8988T (cell line): ENCODE data around the gene PARD3B.
"Not testable (repeated sequence)": the region's sequence is repeated elsewhere in the genome, so short reads cannot be mapped to it uniquely, and the experiment has no call there.

Experiments
- DNase-seq: peaks from one replicate; pipeline ENCODE4 v3.0.0; 2011

Gene PARD3B

DNA sequence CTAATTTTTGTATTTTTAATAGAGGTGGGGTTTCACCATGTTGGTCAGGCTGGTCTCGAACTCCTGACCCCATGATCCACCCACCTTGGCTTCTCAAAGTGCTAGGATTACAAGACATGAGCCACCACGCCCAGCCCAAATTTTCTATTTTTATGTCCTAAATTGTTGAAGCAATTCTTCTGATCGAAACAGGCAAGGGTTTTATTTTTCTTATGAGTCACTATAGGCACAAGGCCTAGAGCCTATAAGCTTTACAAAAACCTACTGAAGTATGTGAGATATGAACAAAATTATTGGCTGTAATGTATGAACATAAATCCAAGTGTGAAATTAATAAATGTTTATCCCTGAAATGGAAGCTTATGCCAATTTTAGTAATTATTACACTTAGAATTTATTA, 672.8 kb downstream of the PARD3B start:
- no peak for DNase-seq

DNA sequence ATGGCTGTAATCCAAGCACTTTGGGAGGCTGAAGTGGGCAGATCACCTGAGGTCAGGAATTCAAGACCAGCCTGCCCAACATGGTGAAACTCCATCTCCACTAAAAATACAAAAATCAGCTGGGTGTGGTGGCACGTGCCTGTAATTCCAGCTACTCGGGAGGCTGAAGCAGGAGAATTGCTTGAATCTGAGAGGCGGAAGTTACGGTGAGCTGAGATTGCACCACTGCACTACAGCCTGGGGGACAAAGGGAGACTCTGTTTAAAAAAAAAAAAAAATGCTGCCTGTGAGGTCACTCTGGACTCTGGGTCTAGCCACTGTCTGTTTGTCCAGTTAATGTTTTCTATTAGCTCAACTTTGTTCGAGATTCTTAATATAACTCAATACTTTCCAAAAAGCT, 673.5 kb downstream of the PARD3B start:
- not testable (repeated sequence) for DNase-seq

DNA sequence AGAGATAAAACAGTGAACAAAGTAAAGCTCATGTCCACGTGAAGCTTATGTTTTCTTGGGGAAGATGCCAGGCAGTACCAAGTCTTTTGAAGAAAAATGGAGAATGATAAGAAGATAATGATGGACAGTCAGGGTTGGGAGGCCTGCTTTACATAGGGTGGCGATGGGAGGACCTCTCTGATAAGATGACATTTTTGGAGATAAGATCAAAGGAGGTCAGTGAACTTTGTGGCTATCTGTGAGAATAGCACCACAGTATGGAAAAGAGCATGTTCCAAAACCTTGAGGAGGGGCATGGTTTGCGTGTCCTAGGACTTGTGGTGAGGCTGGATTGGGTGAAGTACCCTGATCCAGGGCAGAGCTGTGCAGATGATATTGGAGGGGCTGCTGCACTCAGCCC, 675.3 kb downstream of the PARD3B start:
- no peak for DNase-seq

DNA sequence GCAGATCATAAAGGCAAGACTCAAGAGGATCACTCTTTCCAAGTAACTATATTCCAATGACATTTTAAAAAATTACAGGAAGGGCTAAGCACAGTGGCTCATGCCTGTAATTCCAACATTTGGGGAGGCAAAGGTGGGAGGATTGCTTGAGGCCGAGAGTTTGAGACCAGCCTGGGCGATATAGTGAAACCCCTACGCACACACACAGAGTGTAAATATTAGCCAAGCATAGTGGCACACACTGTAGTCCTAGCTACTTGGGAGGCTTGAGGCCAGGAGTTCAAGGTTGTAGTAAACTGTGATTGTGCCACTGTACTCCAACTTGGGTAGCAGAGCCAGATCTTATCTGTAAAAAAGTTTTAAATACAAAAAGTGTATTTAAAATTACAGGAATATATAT, 686.8 kb downstream of the PARD3B start:
- DNase-seq: no peak

DNA sequence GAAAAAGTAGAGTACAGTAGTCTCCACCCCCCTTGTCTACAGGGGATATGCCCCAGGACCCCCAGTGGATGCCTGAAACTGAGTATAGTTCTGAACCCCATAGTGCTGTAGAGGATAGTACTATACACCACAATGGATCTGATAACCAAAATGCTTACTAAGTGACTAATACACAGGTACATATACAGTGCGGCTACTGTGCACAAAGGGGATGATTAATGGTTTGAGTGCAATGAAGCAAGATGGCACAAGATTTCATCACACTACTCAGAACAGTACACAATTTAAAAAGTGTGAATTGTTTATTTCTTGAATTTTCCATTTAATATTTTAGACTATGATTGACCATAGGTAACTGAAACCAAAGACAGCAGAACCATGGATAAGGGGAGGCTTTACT, 690.2 kb downstream of the PARD3B start:
- no peak for DNase-seq

DNA sequence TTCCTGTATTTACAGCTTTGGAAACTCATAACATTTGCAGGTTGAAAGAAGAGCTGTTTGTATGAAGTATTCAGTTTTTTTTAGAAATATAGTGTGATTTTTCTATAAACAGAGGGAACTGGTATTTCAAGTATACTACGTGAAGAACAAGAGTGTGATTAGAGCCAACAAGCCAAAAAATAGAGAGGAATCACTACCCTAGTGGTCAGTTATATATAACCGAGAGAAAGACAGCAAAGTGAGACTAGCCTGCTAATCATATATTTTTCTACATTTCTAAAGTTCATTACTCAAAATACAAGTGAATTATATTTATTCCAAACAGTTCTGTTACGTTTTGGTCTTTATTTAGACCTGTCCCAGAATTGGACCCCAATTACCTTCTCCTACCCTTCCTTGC, 692.2 kb downstream of the PARD3B start:
- DNase-seq: no peak

DNA sequence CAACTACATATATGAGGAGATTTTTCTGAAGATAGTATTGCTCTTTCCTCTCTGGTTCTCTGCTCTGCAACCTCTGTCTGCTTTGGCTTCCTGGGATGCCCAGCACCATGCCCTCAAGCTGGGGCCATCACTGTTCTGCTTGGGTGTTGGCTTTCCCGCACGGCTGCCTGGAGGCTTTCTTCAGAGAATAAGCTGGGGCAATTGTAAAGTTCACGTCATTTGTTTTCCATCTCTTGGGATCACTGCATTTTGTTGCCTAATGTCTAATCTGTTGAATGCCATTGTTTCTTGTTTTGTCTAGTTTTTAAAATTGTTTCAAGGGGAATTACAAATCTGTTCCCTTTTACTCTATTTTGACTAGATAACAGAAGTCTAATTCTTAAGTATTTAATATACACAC, 699.7 kb downstream of the PARD3B start:
- no peak for DNase-seq

DNA sequence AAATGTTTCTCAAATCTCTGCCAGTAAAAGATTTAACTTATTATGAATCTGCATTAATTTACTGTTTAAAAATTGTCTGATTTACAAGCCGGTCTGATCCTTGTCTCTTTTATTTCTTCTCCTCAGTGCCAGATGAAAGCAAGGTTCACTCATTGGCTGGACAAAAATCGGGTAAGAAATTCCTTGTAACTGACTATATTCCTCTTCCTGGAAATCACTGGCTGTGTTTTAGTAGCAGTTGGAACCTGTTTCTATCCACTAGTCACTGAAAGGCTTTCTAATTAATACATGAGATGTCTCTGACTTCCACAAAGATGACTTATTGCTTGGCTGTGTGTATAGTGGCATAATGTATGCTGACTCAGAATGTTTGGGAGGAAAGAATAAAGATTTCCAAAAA, 700.4 kb downstream of the PARD3B start:
- no peak for DNase-seq

DNA sequence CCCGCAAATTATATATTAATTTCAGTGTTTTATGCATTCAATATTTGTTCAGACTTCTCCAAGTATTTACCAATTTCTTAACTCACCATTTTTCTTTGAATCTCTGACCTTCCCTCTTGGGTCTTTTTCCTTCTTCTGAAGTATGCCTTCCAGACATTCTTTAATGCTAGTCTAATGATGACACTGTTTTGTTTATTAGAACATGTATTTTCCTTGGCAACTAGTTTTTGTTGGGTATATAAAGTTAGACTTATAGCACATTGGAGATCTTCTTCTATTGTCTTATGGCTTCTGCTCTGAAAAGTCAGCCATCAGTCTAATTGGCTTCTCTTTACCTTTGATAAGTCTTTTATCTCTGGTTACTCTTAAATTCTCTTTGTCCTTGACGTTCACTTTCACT, 713.8 kb downstream of the PARD3B start:
- DNase-seq: no peak

DNA sequence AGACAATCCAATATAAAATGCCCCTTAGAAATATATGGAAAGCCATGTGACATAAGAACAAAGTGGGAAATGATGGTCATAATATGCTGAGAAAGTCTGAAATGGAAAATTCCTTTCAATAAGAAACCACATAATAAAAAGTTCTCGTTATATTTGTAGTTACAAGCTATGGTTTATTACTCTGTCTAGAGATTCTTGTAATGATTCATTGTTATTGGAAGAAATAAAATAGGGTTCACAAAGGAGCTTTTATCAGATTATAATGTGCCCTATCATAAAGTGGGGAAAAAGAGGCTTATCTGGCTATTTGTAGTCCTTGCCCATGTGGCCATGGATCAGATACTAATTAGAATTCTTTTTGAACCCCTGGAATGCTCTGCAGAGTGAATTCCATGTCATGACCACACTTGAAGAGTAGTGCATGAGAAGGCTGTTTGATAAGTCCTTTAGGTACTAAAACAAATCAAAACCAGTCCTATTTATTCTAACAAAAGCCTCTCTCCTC, 716.3 kb downstream of the PARD3B start:
- DNase-seq: no peak

DNA sequence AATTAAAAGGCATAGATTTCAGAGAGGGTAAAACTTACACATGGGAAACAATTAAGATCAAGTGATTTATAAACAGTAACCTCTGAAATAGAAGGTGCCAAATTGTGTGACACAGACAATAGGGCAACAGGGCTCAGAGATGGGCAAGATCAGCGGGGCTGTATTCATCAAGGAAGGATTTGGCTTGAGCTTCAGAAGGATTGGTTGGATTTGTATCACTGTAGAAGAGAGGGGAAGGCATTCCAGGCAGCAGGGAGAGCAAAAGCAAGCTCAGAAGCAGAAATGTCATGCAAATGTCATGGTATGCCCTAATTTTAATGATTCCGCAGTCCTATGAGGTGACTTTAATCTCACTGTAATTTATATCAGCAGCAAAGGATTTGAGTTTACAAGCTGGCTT, 722.0 kb downstream of the PARD3B start:
- no peak for DNase-seq

DNA sequence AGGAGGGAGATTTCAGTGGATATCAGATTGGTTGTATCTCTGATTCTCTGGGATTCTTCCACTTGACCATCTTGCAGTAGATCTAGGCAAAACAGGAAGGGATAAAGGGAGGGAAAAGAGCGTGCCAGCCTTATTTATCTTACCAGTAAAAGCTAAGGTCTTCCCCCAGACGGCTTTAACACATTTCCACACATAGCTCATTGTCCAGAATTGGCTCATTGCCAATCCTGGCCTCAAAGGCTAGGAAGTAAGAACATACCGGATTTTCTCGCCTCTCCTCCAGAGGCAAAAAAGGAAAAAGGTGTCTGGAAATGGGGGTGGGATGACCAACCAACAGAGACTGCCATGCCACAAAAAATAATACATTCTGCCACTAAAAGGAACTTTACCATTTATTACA, 725.4 kb downstream of the PARD3B start:
- DNase-seq: no peak

DNA sequence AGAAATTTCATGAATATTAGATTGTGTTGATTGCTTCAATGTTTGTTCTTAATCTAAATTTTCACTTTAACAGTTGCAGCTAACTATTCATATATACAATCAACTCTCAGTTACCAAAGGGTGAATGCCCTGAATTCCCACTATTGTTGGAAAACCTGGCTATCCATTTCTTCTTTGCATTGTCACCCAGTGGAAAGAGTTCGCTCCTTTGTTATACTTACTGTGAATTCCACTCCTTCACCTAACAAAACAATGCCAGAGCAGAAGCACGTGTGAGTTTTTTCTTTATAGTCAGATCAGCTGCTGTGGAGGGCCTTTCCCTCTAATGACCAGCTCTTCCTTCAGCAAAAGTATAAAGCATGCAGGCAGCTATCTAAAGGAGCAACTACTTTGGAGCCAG, 727.9 kb downstream of the PARD3B start:
- DNase-seq: no peak

DNA sequence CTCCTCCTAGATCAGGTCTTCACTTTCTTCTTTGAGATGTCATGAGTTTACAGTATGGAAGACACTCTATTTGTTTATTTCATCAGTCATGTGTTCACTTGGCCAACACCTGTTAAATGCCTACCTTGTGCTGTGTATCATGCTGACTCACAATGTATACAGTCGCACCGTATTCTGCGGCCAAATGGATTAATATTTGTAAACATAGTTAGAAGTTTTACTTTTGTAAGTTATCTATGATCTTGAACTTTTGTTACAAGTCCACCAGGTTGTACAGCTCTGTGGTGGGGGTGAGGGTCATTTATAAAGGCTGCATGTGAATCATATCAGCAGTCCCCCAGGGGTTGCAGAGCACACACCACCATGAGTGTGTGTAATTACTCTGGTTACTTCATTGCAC, 728.4 kb downstream of the PARD3B start:
- DNase-seq: no peak

DNA sequence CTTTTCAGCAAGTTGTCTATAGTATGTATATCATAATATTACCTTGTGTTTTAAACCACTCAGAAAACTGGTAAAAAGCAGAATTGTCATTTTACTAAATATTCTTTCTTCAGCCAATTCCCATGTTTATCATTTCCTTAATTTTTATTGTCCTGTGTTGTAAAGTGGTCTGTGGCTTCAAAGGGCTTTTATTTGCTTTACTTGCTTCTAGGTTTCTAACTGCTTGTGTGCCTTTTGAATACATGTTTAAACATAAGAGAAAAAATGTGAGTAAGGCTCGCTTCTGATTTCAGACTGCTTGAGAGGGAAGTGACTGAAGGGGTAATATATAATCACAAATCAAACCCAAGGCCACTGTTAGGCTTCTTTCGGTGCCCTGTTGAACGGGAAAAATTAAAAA, 729.5 kb downstream of the PARD3B start:
- DNase-seq: no peak

DNA sequence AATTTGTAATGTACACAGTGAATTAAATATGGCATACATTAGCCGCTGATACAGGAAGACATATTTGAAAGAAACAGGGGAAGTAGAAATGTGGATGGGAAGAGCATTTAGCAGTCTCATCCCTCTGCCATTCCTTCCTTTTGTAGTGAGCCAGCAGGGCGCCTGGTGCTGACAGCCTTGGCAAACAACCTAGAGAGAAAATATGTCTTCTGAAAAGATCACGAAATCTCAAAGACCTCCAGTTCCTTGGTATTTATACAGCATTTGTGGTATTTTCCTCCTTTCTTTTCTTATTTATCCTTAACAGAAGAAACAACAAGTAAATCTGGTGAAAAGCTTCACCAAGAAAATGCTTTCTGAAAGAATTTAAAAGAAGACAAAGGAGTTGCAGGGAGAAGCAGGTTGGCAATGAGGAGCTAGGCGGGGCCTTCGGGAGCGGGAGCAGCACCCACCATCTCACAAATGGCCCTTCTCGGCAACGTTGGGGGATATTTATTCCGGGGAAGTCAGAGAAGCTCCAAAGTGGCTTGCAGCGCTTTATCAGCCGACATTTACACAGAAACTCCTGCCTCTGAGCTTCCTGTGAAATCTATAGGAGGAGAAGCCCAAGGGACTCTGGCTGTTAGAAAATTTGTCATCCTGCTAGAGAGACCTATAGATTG, 731.0 kb downstream of the PARD3B start:
- no peak for DNase-seq

DNA sequence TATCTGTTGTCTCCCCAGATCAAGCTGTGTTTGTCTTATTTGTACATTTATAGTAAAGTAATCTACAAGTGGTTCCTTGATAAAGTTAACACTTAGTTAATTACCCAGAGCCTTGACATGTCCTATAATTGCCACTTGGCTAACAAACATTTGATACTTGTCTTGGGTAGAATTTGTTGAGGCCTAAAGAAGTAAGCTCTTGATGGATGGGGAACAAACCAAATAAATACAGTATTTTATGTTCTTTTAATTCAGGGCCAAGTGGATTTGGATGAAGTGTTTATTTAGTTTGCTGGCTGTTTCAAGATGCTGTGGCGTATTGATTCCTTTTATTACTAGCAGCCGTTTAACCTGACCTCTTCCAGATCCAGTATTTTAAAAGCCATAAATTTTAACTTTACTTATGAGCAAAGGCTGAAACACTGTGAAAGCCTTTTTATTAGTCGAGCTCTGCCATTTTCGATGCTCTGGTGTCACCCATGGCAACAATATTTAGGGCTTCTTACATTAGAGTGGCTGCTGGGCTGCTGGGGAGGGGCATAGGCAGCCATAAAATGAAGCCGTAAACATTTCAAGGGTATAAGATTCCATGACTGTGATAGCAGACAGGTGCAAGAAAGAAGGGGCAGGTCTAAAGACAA, 735.4 kb downstream of the PARD3B start:
- DNase-seq: no peak

DNA sequence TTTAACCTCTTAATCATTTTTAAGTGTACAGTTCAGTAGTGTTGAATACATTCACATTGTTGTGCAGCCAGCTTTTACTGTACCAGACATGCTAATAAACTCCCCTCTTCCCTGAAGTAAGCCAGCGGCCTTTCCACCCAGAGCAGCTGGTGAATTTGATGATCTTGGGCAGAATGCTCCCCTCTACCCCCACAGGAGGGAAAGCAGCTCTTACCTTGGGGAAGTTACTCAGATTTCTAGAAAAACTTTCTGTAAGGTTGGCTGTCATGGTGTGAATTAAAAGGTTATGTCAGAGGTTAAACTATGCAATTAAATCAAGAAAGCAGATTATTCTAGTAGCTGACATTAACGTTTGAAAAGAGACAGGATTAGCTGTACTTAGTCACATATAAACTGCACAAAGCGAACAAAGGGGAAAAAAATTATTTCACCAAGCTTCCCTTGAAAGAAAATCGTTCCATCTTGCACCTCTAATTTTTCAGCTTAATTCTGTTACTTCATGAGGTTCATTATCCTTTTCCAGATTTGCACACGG, 738.5 kb downstream of the PARD3B start:
- DNase-seq: no peak

DNA sequence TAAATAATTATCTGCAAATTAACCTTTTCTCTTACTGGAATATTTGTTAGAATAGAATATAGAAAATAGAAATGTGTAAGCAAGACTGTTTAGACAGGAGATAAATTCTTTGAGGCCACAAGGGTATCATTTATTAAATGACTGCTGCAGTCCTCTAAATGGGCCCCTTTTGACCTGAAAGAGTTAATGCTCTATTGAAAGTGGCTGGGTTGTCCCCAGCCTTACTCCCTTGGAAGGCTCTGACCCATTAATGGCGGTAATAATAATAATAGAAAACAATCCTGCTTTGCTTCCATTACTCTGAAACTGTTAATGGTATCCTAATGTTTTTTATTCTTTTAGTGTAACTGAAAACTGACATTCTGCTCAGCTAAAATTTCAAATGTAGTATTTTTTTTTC, 739.1 kb downstream of the PARD3B start:
- DNase-seq: no peak

DNA sequence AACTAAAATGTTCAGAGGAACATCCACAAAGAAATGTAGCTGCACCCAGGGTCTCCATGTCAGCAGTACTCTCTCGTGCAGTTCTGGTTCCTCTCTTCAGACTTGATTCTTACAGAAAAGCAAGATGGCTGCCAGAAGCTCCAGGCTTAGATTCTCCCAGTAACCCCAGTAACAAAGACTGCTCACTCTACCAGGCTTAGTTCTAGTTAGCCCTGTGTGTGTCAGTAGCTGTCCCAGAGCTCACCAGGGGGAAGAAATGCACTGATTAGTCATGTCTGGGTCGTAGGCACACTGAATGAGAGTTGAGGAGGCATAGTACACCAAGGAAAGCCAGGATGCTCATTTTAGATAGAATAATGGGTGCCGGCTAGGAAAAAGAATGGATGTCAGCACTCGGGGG, 742.0 kb downstream of the PARD3B start:
- DNase-seq: no peak

DNA sequence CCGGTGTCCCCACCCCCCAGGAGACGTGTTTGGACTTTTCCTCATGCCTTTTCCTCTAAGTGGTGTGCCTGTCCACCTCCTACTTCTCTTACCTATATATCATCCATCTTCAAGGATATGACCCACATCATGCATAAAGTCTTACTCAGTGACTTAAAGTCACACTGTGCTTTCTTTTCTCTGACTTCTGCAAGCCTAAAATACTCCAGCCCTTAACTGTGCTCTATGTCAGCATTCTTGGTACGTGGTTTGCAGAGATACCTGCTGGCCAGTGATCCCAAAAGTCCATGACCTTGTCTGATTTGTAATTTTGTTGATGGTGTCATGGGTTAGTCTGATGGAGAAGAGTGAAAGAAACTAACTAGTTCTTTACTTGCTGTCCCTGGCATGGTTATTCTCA, 743.4 kb downstream of the PARD3B start:
- no peak for DNase-seq

DNA sequence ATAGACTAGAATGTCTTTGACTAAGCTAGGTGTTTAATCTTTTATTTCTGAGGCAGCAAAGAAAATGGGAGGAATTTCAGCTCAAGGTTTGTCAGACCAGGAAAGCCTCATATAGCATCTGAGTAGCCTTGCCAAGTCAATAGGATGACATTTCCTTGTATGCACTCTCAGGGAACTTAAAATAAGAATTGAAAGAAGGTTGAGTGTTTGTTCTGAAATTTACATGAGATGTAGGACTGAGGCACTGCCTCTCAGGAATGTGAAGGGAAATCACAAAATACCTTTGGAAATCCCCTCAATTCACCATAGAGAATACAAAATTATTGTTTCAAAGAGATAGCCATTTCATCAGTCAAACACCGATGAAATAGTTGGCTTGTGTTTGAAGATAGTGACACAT, 745.0 kb downstream of the PARD3B start:
- DNase-seq: no peak

DNA sequence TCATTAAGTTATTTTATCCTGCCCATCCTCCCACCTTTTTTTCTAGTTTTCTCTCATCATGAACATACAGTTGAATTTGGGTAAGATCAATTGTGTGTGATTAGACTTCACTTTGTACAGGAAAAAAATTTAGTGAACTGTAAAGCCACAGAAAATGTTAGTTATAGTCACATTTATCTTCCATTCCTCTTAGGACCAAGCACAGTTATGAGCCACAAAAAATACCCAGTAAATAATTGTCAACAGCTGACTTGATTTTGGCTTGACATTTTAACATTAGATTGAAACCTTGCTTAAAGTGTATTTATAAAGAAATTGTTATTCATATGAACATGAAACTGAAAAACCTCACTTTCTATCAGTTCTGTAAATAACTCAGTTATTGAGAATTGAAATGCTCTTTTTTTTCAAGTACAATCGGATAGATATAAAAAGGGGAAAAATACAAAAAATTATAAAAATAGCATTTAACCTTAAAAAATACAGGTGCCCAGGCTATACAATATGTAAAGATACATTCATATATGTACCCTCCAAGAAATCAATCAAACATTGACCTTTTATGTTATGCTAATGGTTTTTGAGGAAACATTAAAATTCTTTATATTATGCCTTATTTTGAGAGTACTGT, 747.5 kb downstream of the PARD3B start:
- no peak for DNase-seq

DNA sequence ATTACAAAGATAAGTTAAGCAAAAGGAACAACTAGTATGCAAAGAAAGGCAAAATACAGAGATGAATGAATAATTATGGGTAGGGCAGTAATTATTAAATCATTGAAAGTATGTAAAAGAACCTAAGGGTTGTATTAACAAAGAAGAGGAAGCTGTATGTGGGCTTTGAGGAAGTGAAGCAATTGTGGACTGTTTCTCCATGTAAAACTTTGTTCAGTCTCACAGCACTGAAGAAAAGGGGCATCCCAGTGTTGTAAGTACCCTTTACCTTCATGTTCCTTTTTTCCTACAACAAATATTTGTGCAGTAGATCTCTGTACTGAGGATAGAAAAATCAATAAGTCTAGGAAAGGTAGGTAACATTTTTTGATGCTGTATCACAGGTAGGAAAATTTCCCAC, 748.3 kb downstream of the PARD3B start:
- no peak for DNase-seq
